ENCODE measurements around the gene RBM22. TPM values are rescaled to one million over a fixed set of nuclear protein-coding genes. Genes with fewer than 3 reads are reported as not detected.
A peak's percentile ranks its signal among the peaks of the same experiment; 100 is the strongest.

The RBM22 gene
- total and polyA plus RNA-seq, 8 donors = 18.9 to 116 (median 27.9) TPM

GRCh38 chr5:150703762-150704161 lies 2.9 kb upstream of the RBM22 start:
- 60 to 88% (median 82%) methylated on average over 3 of the region's 3 CpGs for WGBS, 5 donors
- intact Hi-C loops (cut with DNase I; ENCODE audit: low total_unique reads) = no loop called here
- Histone ChIP-seq H3K27me3 (no peaks in the 10 kb centered on the region), H3K4me3 (no peak overlapping the region), H3K4me1 (peaks cover 12 to 22% (median 20%) of the 10 kb centered on the region in 4 donors), H3K27ac (no peak overlapping the region), H3K9me3 (no peaks in the 10 kb centered on the region), H3K36me3 (peaks cover 2 to 21% (median 16%) of the 10 kb centered on the region in 4 donors)
- no peak for DNase-seq
- no peak for TF ChIP-seq EP300 (IDR thresholded peaks at IDR 0.05)
- no peak for TF ChIP-seq POLR2A (IDR thresholded peaks at IDR 0.05)
- no peak for TF ChIP-seq CTCF (IDR thresholded peaks at IDR 0.05)
- no peak for TF ChIP-seq POLR2AphosphoS5 (IDR thresholded peaks at IDR 0.05)

- Histone ChIP-seq H3K36me3 (peaks cover 35 to 40% (median 39%) of the 10 kb centered on the region in 4 donors), H3K4me3 (peak overlapping the region; percentile 85 to 100 (median 94)), H3K27me3 (no peaks in the 10 kb centered on the region), H3K4me1 (peaks cover 12 to 27% (median 22%) of the 10 kb centered on the region in 4 donors), H3K27ac (peak overlapping the region; percentile 94 to 98 (median 98)), H3K9me3 (no peaks in the 10 kb centered on the region)
- 1 to 5% (median 2%) methylated on average over 15 of the region's 15 CpGs for WGBS, 5 donors
- no peak for DNase-seq
- TF ChIP-seq POLR2A (IDR thresholded peaks at IDR 0.05) (no peak), CTCF (IDR thresholded peaks at IDR 0.05) (no peak), POLR2AphosphoS5 (IDR thresholded peaks at IDR 0.05) (no peak), EP300 (IDR thresholded peaks at IDR 0.05) (no peak)
- intact Hi-C loops (cut with DNase I; ENCODE audit: low total_unique reads) = no loop called here
Observed at GRCh38 chr5:150700246-150700593, 642 bp downstream of the RBM22 start.

GRCh38 chr5:150694612-150695011 lies 6.2 kb downstream of the RBM22 start:
- Histone ChIP-seq H3K4me3 (no peak overlapping the region), H3K27ac (no peak overlapping the region), H3K4me1 (peaks cover 8 to 15% (median 10%) of the 10 kb centered on the region in 4 donors), H3K27me3 (no peaks in the 10 kb centered on the region), H3K36me3 (peaks cover 79 to 94% (median 93%) of the 10 kb centered on the region in 4 donors), H3K9me3 (no peaks in the 10 kb centered on the region)
- intact Hi-C loops (cut with DNase I; ENCODE audit: low total_unique reads) = no loop called here
- 84 to 93% (median 89%) methylated on average over 3 of the region's 3 CpGs for WGBS, 5 donors
- no peak for TF ChIP-seq POLR2A (IDR thresholded peaks at IDR 0.05)
- no peak for TF ChIP-seq EP300 (IDR thresholded peaks at IDR 0.05)
- TF ChIP-seq CTCF (IDR thresholded peaks at IDR 0.05) = no peak
- TF ChIP-seq POLR2AphosphoS5 (IDR thresholded peaks at IDR 0.05) = no peak
- no peak for DNase-seq

- Histone ChIP-seq H3K4me1 (no peaks in the 10 kb centered on the region), H3K9me3 (no peaks in the 10 kb centered on the region), H3K27me3 (no peaks in the 10 kb centered on the region), H3K36me3 (peaks cover 65 to 83% (median 80%) of the 10 kb centered on the region in 4 donors), H3K27ac (no peak overlapping the region), H3K4me3 (no peak overlapping the region)
- DNase-seq = no peak
- TF ChIP-seq EP300 (IDR thresholded peaks at IDR 0.05) (no peak), POLR2AphosphoS5 (IDR thresholded peaks at IDR 0.05) (no peak), POLR2A (IDR thresholded peaks at IDR 0.05) (no peak), CTCF (IDR thresholded peaks at IDR 0.05) (no peak)
- intact Hi-C loops (cut with DNase I; ENCODE audit: low total_unique reads) = no loop called here
- WGBS, 5 donors = 69 to 91% (median 80%) methylated on average over 3 of the region's 3 CpGs
Observed at GRCh38 chr5:150692276-150692675, 8.6 kb downstream of the RBM22 start.
